Activated CD8-positive, alpha-beta T cell treated with anti-CD3 and anti-CD28 coated beads for 36 hours (primary cell): ENCODE data around the gene HOXD13. TPM values are rescaled to one million over a fixed set of nuclear protein-coding genes. Genes with fewer than 3 reads are reported as not detected.

Source experiments
- ATAC-seq: fragments of 200-7000 bp; cut with Tn5 transposase; one replicate; pipeline ENCODE4 v1.10.0; 2021; ENCODE audit warnings: mild to moderate bottlenecking, moderate library complexity
- CTCF ChIA-PET: fragments of 350-600 bp; sonication (Branson Sonifier 250); formaldehyde crosslinking; loops from one replicate; lab custom pipeline; 2021; ENCODE audit warnings: antibody characterized with exemption; lab: Charles Lee
- POLR2A ChIA-PET: fragments of 350-600 bp; sonication (Branson Sonifier 250); formaldehyde crosslinking; loops from one replicate; lab custom pipeline; 2021; ENCODE audit warnings: antibody characterized with exemption; lab: Charles Lee
- DNase-seq: peaks from one replicate; pipeline ENCODE4 v3.0.0-alpha.2; 2020
- H3K27ac Mint-ChIP-seq: one replicate; pipeline ENCODE4 v1.8.0; 2021; ENCODE audit warnings: mild to moderate bottlenecking, mixed read lengths
- H3K27me3 Mint-ChIP-seq: one replicate; pipeline ENCODE4 v1.8.0; 2021; ENCODE audit warnings: mixed read lengths
- H3K36me3 Mint-ChIP-seq: one replicate; pipeline ENCODE4 v1.8.0; 2021; ENCODE audit warnings: low read depth, mixed read lengths
- H3K4me1 Mint-ChIP-seq: one replicate; pipeline ENCODE4 v1.8.0; 2021; ENCODE audit warnings: low read depth, mixed read lengths
- H3K4me3 Mint-ChIP-seq: one replicate; pipeline ENCODE4 v1.8.0; 2021; ENCODE audit warnings: mild to moderate bottlenecking, moderate library complexity, mixed read lengths
- H3K9me3 Mint-ChIP-seq: one replicate; pipeline ENCODE4 v1.8.0; 2021; ENCODE audit warnings: mixed read lengths
- intact Hi-C: fragments of 100-400 bp; cut with micrococcal nuclease; formaldehyde crosslinking; loops from one replicate; pipeline ENCODE4 v1.10.0; 2022
- total RNA-seq, 2 experiments: library from RNA; stranded (reverse); gene quantifications; one replicate each; pipeline ENCODE4 v1.2.3, GENCODE V29; 2021
- TF ChIP-seq, protein P1 (sequence below): fragments of 200-600 bp; IDR thresholded peaks from one replicate; pipeline ENCODE4 v1.8.0; 2022; ENCODE audit warnings: antibody characterized with exemption, mild to moderate bottlenecking

HOXD13 gene
- total RNA-seq, 2 experiments from 2014 or later = not detected

DNA sequence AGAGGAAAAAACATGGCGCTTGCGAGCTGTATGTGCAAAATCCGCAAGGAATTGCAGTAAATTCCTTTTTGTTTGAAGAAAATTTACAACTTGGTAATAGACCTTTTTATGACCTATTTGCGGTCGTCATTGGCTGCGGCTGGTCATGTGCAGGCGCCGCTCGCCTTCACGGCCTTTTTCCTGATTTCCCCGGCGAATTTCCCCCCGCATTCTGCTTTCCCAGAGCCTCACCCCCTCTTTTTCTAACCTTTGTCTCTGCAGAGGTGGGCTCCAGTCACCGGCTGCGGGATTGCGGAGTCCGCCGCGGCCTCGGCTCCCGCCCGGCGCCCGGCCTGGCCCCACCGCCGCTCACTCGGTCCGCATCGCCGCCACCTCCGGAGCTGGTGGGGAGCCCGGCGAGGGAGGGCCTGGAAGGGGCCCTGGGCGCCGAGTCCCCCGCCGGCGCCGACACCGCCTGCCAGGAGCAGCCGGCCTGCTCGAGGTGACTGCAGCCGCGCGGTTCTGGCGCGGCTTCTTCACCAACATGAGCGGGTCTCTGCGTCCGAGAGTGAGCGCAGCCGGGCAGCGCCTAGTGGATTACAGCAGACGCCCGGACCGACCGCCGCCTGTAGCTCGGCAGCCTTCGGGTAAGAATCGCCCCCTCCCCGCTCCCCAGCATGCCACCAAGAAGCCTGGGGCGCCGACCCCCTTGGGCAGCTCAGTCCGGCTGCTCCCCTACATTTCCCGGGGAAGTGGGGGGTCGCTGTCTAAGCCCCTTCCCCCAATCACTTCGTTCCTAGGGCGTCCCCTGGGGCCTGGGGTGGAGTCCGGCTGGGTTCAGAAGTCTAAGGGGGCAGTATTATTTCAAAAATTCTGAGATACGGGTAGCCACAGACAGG lies 44.1 kb downstream of the HOXD13 start:
- Mint-ChIP-seq H3K36me3 (peaks cover 5% of the 10 kb centered on the region), H3K27me3 (peaks cover 80% of the 10 kb centered on the region), H3K4me1 (peaks cover 33% of the 10 kb centered on the region), H3K27ac (no peak overlapping the region), H3K9me3 (no peaks in the 10 kb centered on the region), H3K4me3 (no peak overlapping the region)
- intact Hi-C loops = no loop called here
- ChIA-PET CTCF (interaction anchor here (0.8 to 5.4 kb wide), 4 partner anchors 9 to 515 kb away, joined by 3 to 33 read pairs (median 4); no protein-coding TSS in a partner anchor), POLR2A (no interaction called here)
- DNase-seq (no peak), ATAC-seq (no peak)
- TF ChIP-seq, protein P1, sequence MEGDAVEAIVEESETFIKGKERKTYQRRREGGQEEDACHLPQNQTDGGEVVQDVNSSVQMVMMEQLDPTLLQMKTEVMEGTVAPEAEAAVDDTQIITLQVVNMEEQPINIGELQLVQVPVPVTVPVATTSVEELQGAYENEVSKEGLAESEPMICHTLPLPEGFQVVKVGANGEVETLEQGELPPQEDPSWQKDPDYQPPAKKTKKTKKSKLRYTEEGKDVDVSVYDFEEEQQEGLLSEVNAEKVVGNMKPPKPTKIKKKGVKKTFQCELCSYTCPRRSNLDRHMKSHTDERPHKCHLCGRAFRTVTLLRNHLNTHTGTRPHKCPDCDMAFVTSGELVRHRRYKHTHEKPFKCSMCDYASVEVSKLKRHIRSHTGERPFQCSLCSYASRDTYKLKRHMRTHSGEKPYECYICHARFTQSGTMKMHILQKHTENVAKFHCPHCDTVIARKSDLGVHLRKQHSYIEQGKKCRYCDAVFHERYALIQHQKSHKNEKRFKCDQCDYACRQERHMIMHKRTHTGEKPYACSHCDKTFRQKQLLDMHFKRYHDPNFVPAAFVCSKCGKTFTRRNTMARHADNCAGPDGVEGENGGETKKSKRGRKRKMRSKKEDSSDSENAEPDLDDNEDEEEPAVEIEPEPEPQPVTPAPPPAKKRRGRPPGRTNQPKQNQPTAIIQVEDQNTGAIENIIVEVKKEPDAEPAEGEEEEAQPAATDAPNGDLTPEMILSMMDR = no peak

DNA sequence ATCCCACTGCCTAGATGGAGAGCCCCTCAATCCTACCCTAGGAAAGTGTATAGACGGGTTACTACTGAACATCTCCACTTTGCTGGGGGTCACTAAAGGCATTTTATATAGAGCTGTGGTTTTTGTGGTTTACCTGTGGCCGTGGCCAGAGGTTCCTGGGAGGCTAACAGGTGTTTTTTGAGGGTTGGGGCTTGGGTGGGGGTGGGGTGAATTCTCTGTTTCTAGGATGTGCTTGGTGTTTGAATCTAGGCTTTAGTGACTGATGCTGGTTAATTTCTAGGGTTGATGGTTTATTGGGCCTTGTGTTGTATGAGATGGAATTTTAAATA lies 44.7 kb downstream of the HOXD13 start:
- intact Hi-C loops = no loop called here
- Mint-ChIP-seq H3K36me3 (peaks cover 5% of the 10 kb centered on the region), H3K4me3 (no peak overlapping the region), H3K9me3 (no peaks in the 10 kb centered on the region), H3K27ac (no peak overlapping the region), H3K27me3 (peaks cover 80% of the 10 kb centered on the region), H3K4me1 (peaks cover 31% of the 10 kb centered on the region)
- DNase-seq = no peak
- TF ChIP-seq, protein P1 = no peak
- CTCF ChIA-PET = interaction anchor here (0.8 to 5.4 kb wide), 3 partner anchors 9 to 514 kb away, joined by 3 to 33 read pairs (median 11); no protein-coding TSS in a partner anchor
- ATAC-seq = no peak
- POLR2A ChIA-PET = no interaction called here

DNA sequence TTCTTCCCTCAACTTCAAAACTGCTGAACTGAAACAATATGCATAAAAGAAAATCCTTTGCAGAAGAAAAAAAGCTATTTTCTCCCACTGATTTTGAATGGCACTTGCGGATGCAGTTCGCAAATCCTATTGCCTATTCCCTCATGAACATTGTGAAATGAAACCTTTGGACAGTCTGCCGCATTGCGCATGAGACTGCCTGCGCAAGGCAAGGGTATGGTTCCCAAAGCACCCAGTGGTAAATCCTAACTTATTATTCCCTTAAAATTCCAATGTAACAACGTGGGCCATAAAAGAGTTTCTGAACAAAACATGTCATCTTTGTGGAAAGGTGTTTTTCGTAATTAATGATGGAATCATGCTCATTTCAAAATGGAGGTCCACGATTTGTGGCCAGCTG lies 45.4 kb downstream of the HOXD13 start:
- H3K27ac Mint-ChIP-seq = no peak overlapping the region
- TF ChIP-seq, protein P1 = no peak
- DNase-seq = no peak
- H3K9me3 Mint-ChIP-seq = no peaks in the 10 kb centered on the region
- no peak overlapping the region for H3K4me3 Mint-ChIP-seq
- intact Hi-C loops = no loop called here
- peaks cover 76% of the 10 kb centered on the region for H3K27me3 Mint-ChIP-seq
- peaks cover 27% of the 10 kb centered on the region for H3K4me1 Mint-ChIP-seq
- no peak for ATAC-seq
- ChIA-PET CTCF (interaction anchor here (1.5 to 8.4 kb wide), 5 partner anchors 17 to 513 kb away, joined by 4 to 117 read pairs (median 11); no protein-coding TSS in a partner anchor), POLR2A (no interaction called here)
- peaks cover 5% of the 10 kb centered on the region for H3K36me3 Mint-ChIP-seq

GRCh38 chr2:176138526-176138922 lies 46.0 kb downstream of the HOXD13 start:
- Mint-ChIP-seq H3K27ac (no peak overlapping the region), H3K4me3 (no peak overlapping the region), H3K36me3 (peaks cover 5% of the 10 kb centered on the region), H3K4me1 (peaks cover 27% of the 10 kb centered on the region), H3K27me3 (peaks cover 73% of the 10 kb centered on the region), H3K9me3 (no peaks in the 10 kb centered on the region)
- DNase-seq (no peak), ATAC-seq (no peak)
- TF ChIP-seq, protein P1 = no peak
- CTCF ChIA-PET = interaction anchor here (0.9 to 8.4 kb wide), 12 partner anchors 11 to 1000 kb away, joined by 3 to 117 read pairs (median 6); partner anchors contain the start of gene HOXD8
- intact Hi-C loops = no loop called here
- POLR2A ChIA-PET = no interaction called here
